A204.1 (cell line): ENCODE results near the gene RPS24.

Source experiments
- FAIRE-seq: peaks from 2 replicates; lab custom pipeline; 2012; peaks lifted over from hg19 to GRCh38; lab: Jason Lieb, UNC

RPS24 gene

DNA sequence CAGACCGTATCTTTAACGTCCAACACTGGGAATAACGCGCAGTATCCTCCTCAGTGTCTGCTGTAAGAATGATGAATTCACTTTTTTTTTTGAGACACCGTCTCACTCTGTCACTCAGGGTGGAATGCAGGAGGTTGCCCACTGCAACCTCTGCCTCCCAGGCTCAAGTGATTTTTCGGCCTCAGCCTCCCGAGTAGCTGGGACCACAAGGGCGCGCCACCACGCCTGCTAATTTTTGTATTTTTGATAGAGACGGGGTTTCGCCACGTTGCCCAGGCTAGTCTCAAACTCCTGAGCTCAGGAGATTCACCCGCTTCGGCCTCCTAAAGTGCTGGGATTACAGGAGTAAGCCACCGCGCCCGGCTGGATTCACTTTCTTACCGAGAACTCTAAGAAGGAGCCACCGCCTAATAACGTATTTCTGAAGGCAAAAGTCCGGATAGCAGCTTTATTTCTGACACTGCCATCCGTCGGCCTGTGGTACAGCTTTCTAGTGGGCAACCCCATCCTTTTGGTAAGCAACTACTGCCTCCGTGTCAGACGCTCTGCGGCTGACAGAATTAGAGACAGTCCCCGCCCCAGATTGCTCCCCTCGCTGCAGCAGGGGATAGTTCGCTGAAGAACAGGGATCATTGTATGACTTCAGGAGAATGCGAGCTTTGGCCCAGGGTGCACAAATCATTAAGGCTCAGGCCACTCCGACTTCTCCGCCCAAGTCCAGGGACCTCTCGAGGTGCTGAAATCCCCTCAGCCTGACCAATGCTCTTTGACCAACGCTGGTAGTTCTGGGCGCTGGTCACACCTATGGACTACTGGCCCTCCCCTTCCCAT is 5.0 kb upstream of the RPS24 start:
- no peak for FAIRE-seq

DNA sequence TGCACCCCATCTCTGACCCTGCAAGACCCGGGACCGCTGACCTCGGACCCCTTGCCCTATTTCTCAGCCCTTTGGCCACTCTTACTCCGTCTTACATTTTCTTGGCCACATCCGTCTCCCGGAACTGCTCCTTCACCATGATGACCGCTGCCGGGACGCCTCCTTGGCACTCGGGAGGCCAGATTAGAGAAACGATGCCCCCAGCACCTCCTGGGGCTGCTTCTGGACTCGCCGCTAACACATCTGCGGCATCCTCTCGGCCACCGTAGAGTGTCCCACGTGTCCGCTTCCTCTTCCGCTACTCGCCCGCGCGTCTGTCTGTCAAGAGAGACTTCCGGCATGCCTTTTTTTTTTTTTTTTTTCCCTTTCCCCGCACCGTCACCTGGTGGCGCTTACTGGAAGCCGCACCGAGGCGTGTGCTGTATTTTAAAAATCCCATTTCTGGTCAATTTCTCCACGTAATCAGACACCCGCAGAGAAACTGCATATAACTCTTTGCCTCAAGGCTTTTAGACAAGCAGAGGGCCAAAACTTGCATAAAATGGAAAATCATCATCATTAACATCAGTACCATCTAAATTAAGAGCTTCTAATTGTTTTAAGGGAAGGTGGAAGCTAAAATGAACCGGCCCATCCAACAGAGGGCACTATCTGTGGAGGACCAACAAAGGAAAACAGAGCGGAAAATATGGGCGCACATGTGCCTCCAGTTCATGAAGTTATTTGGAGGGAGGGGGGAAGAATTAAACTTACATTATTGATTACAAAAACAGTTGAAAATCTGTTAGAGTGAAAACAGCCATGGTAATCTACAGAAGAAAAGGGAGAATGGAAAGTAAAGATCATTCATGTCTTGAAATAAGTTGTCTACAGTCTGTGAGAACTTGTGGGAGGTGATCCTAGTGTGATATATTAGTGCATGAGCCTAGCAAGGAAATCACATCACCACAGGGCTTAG is 4.1 kb upstream of the RPS24 start, which contains the start of gene POLR3A:
POLR3A (minus strand) TSS at position 247 of the 958 bp plus-strand sequence; CDS start at position 139, 108 bp downstream.
- FAIRE-seq = peak; percentile 65

DNA sequence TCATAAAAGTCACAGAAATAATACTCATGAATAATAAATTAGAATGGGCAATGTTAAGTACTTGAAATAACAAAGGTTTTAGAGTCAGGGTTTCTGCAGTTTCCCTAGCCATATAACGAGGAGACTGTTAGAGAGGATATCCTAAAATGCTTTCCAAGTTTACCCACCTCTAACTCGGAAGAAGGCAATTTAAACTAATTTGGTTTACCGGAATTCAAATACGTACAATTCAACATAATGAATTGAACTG is 351 bp upstream of the RPS24 start:
- no peak for FAIRE-seq

DNA sequence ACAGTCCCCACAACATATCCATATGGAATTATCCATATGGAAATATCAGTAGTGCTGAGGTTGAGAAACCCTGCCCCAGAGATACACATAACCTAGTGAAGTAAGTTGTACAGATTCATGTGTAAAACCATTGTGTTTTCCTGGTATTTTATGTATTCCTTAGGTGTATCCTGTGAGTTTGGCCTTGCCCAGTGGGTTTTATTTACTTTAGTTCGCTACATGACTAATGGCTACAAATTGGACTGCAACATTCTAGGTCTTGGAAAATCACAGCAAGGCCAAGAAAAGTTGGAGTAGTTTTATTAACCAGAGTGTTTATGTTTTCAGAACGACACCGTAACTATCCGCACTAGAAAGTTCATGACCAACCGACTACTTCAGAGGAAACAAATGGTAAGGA is 1.4 kb downstream of the RPS24 start:
- FAIRE-seq = no peak

DNA sequence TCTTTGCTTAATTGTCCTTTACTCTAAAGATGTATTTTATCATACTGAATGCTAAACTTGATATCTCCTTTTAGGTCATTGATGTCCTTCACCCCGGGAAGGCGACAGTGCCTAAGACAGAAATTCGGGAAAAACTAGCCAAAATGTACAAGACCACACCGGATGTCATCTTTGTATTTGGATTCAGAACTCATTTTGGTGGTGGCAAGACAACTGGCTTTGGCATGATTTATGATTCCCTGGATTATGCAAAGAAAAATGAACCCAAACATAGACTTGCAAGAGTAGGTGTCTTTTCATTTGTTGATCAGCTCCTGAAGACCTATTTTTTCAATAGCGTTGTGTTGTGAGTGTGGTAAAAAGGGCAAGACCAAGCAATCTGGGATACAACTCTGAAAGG is 1.8 kb downstream of the RPS24 start:
- no peak for FAIRE-seq

DNA sequence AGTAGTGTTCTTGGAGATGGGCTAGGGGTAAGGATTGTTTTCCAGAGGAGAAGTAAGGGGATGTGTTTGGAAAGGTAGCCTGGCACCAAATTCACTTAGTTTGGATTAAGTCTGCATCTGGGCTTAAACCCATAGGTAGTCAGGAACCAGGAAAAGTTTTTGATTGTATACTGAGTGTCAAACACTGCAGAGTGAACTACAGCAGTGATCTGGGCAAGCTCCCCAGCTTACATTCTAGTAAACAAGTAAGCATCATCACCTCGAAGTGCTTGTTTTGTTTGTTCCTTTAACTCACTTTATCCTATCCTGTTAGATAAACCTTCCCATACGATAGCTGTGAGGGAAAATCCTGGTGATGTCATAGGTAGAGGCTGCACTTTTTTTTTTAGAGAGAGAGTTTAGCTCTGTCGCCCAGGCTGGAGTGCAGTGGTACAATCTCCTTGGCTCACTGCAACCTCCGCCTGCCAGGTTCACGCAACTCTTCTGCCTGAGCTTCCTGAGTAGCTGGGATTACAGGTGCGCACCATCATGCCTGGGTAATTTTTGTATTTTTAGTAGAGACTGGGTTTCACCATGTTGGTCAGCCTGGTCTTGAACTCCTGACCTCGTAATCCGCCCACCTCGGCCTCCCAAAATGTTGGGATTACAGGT is 2.4 kb downstream of the RPS24 start:
- no peak for FAIRE-seq

DNA sequence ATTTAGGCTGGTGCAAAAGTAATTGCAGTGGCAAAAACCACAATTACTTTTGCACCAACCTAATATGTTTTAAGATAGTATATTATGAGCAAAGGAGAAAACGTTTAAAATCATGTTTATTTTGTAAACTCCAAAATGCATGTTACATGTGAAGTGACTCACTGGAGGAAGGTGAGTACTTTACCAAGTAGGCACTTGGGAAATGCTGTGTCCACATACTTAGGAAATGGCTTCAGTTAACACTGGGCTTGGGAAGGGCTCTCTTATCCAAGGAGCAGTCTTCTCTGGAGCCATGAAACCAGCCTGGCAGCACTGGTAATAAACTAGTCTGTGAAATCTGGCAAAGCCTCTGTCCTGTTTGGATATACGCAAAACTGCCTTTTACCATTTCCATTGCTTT is 4.4 kb downstream of the RPS24 start:
- FAIRE-seq = no peak

DNA sequence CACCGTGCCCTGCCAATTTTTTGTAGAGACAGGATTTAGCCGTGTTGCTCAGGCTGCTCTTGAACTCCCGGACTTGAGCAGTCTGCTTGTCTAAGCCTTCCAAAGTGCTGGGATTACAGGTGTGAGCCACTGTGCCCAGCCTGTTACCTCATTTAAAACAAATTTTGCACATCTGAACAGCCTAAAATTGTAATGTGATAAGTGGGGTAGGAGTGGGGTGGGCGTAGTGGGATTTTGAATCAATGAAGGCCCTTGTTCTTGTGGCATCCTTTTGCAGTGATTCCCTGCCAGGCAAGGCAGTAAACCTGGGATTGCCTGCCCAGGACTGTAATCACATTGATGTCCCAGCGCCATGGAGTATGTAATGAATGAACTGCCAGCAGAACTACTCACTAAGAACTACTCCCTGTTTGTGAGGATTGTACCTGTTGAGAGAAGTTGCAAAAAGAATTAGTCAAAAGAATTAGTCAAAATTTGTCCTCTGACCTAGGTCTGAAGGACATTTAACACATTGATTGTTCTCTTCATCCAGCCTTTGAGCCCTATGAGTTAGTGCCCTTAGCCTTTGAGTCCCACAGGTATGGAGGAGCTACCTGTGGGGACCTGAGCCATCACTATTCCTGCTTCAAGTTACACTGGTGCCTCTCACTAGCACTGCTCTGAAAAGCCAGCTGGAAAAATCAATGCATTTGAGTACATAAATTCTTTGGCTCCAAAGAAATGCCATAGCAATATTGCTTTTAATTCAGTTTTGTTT is 5.3 kb downstream of the RPS24 start:
- no peak for FAIRE-seq

DNA sequence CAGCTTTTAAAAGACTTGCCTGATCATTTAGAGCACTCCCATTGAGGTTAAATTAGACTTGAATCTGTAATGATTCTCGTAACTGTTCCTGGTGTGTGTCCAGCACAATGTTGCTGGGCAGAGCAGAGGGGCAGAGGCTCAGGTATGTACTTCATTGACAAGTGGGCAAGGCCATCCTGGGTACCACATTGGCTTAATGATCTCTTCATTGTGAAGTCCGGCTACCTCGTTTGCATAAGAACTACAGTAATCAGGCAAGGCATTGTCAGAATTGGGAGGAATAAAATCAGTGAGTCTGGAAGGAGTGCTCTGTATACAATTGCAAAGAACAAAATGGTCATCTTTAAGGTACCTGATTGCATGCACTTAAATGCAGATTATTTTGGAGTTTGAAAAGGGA is 6.1 kb downstream of the RPS24 start:
- no peak for FAIRE-seq

DNA sequence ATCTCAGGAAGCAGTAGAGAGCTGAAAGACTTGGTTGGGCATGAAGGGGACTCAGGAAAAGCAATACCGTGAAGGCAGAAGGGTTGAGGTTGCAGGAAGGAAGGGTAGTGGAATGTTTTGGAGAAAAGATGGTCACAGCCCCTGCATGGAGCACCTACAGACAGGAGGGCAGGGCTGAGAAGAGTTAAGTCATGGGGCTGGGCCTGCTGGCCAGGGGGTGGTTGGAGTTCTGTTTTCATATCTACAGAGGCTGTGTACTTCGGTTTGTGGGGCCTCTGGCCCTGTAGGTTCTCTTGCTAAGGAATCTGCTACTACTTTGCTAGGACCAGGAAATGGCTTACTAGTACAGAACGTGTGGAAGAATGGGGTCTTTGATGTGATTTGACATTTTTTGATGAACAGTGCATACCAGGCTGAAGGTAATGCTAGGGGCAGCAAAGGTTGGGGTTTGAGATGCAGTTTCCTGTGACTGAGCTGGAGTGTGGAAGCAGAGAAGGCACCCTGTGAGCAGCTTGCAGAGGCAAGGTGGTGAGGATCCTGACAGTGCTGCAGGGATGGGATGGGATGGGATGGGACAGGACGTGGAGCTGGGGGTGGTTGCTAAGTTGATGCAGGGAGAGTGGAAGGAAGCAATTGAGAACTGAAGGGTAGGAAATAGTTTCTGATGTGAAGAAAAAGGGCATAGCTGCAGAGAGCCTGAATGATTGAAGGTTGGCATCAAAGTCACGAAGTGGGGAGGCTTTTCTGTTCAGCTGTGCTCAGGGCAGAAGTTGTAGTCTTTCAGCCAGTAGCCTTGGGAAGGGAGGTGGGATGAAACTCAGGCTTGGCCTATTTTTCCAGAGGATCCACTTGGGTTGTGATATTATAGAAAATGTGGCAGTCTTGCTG is 7.8 kb downstream of the RPS24 start:
- FAIRE-seq = no peak

DNA sequence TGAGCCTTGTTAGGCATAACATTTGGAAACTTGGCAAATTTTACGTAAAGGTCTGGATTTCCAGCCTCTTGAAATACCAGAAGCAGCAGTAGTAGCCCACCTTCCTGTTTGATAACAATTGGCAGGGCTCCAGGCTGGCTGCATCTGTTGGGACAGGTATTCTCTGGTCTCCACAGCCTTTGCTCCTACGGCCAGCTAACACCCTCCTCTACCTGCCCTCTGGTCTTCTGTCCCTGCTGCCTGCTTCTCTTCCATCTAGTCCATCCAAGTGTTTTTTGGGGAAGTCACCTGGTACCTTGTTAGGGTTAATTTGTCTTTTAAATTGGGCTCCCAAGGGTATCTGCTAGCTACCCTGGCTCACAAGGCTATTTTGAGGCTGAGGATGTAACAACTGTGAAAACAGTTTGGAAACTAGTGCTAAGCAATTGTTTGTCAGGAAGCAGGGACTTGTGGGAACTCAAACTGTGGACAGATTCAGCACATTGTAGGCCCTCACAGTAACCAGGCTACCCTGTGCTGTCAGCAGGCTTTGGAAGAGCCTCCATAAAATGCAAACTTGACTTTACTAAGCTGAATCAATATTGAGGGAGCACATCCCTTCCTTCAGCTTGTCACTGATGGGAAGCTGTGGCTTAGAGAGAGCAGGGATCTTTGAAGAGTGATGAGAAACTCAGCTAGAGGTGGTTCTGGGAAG is 8.5 kb downstream of the RPS24 start:
- no peak for FAIRE-seq

DNA sequence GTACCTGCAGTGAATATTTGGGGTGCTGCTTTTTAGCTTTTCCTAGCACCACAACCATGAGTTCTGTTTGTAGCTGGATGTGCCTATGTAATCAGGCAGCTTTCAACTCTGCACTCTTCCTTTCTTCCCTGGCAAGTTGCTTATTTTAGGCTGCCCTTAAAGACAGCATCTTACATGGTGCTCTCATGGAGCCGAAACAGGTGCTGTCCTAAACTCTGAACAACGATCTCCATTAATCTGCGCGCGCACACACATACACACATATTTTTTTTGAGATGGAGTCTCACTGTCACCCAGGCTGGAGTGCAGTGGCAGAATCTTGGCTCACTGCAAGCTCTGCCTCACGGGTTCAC is 9.1 kb downstream of the RPS24 start:
- FAIRE-seq = no peak

DNA sequence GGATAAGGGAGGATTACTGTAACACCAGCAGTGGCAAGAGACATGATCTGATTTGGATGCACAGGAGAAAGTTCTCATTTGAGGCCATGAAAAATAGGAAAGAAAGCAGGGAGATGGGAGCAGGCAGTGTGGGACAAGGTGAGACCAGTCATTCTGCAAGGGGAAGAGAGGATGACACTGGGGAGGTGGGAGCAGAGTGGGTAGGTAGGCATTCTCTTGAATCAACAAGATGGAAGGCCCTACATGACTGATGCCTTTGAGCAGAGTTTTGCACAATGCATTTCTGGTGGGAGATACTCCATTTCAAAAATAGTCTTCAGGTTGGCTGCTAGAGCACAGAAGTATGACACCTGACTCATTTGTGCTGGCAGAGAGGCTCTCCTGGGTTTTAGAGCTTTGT is 10.5 kb downstream of the RPS24 start:
- FAIRE-seq = no peak

DNA sequence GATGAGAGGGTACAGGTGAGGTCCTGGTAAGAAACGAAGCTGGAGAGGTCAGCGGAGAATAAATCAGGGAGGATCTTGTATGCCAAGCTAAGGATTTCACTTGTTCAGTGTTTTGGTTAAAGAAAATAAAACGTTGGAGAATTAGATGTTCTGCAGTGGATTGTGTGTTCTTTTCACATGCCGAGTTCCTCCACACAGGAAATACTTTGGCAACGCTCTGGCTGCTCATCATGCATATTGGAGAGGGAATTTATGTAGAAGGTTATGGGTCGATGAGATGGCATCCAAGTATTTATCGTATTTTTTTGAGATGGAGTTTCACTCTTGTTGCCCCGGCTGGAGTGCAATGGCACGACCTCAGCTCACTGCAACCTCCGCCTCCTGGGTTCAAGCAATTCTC is 11.0 kb downstream of the RPS24 start:
- FAIRE-seq = no peak

DNA sequence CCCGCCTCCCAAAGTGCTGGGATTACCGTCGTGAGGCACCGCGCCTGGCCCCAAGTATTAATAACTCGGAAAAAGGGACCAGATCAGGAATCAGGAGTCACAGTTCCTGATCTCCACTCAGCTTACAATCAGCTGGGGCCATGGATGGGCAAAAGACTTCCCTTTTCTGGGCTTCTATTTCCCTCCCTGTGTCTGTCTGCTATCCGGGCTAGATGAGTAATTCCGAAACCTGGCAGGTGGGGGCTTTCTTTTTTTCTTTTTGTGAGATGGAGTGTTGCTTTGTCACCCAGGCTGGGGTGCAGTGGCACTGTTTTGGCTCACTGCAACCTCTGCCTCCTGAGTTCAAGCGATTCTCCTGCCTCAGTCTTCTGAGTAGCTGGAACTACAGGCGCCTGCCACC is 11.6 kb downstream of the RPS24 start:
- no peak for FAIRE-seq

DNA sequence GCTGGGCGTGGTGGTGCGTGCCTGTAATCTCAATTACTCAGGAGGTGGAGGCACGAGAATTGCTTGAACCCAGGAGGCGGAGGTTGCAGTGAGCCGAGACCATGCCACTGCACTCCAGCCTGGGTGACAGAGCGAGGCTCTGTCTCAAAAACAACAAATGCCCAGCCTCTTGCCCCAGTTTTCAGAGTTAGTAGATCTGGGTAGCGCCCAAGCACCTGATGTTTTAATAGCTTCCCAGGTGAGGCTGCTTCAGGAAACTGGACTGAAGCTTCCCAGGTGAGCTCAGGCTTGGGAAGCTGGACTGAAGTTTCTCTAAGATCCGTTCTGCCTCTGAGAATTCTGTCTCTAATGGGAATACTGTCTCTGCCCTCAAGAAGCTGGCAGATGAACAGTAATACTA is 12.2 kb downstream of the RPS24 start:
- no peak for FAIRE-seq

DNA sequence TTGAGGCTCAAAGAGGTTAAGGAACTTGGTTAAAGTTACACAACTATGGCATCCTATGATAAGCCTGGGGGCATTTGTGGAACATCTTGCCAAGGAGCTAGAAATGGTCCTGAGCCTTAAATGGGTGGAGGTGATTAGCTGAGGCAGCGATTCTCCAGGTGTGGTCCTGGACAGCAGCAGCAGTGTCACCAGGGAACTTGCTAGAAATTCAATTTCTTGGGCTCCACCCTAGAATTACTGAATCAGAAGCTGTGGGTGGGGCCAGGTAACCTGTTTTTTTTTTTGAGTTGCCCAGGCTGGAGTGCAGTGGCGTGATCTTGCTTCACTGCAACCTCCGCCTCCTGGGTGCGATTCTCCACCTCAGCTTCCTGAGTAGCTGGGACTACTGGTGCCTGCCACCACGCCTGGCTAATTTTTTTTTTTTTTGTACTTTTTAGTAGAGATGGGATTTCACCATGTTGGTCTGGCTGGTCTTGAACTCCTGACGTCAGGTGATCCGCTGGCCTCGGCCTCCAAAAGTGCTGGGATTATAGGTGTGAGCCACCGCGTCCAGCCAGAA is 13.1 kb downstream of the RPS24 start:
- no peak for FAIRE-seq

DNA sequence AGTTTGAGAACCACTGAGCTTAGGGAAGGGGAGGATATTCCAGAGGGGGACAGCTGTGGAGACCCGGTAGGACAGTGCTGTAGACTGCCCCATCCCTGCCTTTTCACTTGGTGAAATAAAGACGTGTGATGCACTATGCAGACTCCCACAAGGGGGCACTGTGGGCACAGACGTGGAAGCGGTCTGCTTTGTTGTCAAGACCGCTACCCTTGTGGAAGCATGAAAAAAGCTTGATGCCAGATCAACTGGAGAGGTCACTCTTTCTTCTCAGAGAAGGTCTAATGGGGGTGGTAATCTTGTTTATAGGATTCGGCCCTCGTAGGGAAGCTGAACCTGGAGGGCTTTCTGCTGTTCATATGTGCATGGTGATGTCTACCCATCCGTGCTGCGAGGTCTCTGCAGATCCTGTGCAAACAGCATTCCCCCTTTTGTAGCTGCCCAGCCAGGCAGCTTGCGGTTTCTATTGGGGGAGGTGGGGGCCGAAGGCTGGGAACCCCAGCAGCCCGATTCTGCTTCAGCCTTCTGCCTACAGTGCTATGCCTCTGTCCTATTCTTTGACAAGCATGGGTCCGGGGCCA is 13.7 kb downstream of the RPS24 start:
- peak; percentile 44 for FAIRE-seq

DNA sequence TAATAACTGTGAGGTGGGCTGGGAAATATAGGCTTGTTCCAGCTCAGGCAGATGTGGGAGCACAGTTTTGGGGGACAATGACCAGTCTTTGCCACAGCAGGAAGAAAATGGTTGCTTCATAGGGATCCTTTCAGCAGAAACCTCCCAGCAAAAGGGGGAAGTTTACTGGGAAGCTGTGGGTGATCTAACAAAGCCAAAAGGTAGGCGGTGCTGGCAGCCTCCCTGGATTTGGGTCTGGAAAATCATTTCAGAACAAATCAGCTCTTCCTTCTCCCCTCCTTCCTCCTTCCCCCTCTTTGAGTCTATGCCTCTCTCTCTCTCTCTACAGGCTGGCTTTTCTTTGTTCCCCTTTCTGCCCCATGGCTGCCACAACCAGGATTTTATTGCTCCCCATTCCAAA is 16.2 kb downstream of the RPS24 start:
- no peak for FAIRE-seq
